Stimulated activated effector memory CD8-positive, alpha-beta T cell treated with anti-CD3 and anti-CD28 coated beads, Interleukin-12 subunit alpha, Interleukin-12 subunit beta, amount 100 ng/mL, for 72 hours (primary cell): ENCODE measurements around the gene MARCKS.

ENCODE experiments used
- ATAC-seq: fragments of 150-1000 bp; cut with Tn5 transposase; 2 replicates; pipeline ENCODE4 v1.10.0; 2021
- DNase-seq, 2 donors: peaks; one replicate each; pipeline ENCODE4 v3.0.0; 2021 to 2022; ENCODE audit warnings: low spot score in 2 of 2
- H3K27ac Mint-ChIP-seq: one replicate; pipeline ENCODE4 v1.8.0; 2022; ENCODE audit warnings: mild to moderate bottlenecking, mixed read lengths
- H3K36me3 Mint-ChIP-seq: one replicate; pipeline ENCODE4 v1.8.0; 2022; ENCODE audit warnings: mild to moderate bottlenecking, mixed read lengths
- H3K4me1 Mint-ChIP-seq: one replicate; pipeline ENCODE4 v1.8.0; 2022; ENCODE audit warnings: mixed read lengths
- H3K4me3 Mint-ChIP-seq: one replicate; pipeline ENCODE4 v1.8.0; 2022; ENCODE audit warnings: mild to moderate bottlenecking, mixed read lengths
- H3K9me3 Mint-ChIP-seq: one replicate; pipeline ENCODE4 v1.8.0; 2022; ENCODE audit warnings: mixed read lengths

The MARCKS gene

GRCh38 chr6:113856625-113857555 is at the start of gene MARCKS:
MARCKS (plus strand) TSS chr6:113857345; CDS start chr6:113857746, 401 bp downstream.
- no peak within 1 kb of the TSS for H3K4me3 Mint-ChIP-seq
- peaks cover 12% of the 10 kb centered on the region for H3K36me3 Mint-ChIP-seq
- no peak for DNase-seq
- H3K27ac Mint-ChIP-seq: no peak within 1 kb of the TSS
- H3K4me1 Mint-ChIP-seq: peaks cover 17% of the 10 kb centered on the region
- peaks cover 7% of the 10 kb centered on the region for H3K9me3 Mint-ChIP-seq
- peak; percentile 33 for ATAC-seq

GRCh38 chr6:113809826-113810225 is 47.3 kb upstream of the MARCKS start:
- H3K4me1 Mint-ChIP-seq: no peaks in the 10 kb centered on the region
- no peak for DNase-seq
- no peak overlapping the region for H3K27ac Mint-ChIP-seq
- no peaks in the 10 kb centered on the region for H3K9me3 Mint-ChIP-seq
- H3K4me3 Mint-ChIP-seq: no peak overlapping the region
- no peak for ATAC-seq
- no peaks in the 10 kb centered on the region for H3K36me3 Mint-ChIP-seq

GRCh38 chr6:113813142-113813541 is 44.0 kb upstream of the MARCKS start:
- Mint-ChIP-seq H3K4me1 (no peaks in the 10 kb centered on the region), H3K4me3 (no peak overlapping the region), H3K9me3 (no peaks in the 10 kb centered on the region), H3K36me3 (no peaks in the 10 kb centered on the region), H3K27ac (no peak overlapping the region)
- DNase-seq (no peak), ATAC-seq (no peak)

GRCh38 chr6:113818578-113818977 is 38.6 kb upstream of the MARCKS start:
- Mint-ChIP-seq H3K4me3 (no peak overlapping the region), H3K4me1 (no peaks in the 10 kb centered on the region), H3K27ac (no peak overlapping the region), H3K36me3 (no peaks in the 10 kb centered on the region), H3K9me3 (no peaks in the 10 kb centered on the region)
- ATAC-seq: no peak
- DNase-seq: no peak

GRCh38 chr6:113819169-113819830 is 37.8 kb upstream of the MARCKS start:
- DNase-seq (no peak), ATAC-seq (no peak)
- Mint-ChIP-seq H3K9me3 (no peaks in the 10 kb centered on the region), H3K36me3 (no peaks in the 10 kb centered on the region), H3K27ac (no peak overlapping the region), H3K4me3 (no peak overlapping the region), H3K4me1 (no peaks in the 10 kb centered on the region)

- Mint-ChIP-seq H3K36me3 (no peaks in the 10 kb centered on the region), H3K9me3 (no peaks in the 10 kb centered on the region), H3K4me3 (no peak overlapping the region), H3K4me1 (no peaks in the 10 kb centered on the region), H3K27ac (no peak overlapping the region)
- no peak for DNase-seq
- no peak for ATAC-seq
These were observed 36.4 kb upstream of the MARCKS start for GRCh38 chr6:113820761-113821160.

GRCh38 chr6:113821445-113821844 is 35.7 kb upstream of the MARCKS start:
- Mint-ChIP-seq H3K4me1 (no peaks in the 10 kb centered on the region), H3K36me3 (no peaks in the 10 kb centered on the region), H3K27ac (no peak overlapping the region), H3K9me3 (no peaks in the 10 kb centered on the region), H3K4me3 (no peak overlapping the region)
- DNase-seq (no peak), ATAC-seq (no peak)

- ATAC-seq (no peak), DNase-seq (no peak)
- Mint-ChIP-seq H3K9me3 (no peaks in the 10 kb centered on the region), H3K4me3 (no peak overlapping the region), H3K27ac (no peak overlapping the region), H3K36me3 (no peaks in the 10 kb centered on the region), H3K4me1 (no peaks in the 10 kb centered on the region)
These were observed 33.2 kb upstream of the MARCKS start for GRCh38 chr6:113823916-113824315.

- DNase-seq: no peak
- H3K4me3 Mint-ChIP-seq: no peak overlapping the region
- no peaks in the 10 kb centered on the region for H3K9me3 Mint-ChIP-seq
- no peak overlapping the region for H3K27ac Mint-ChIP-seq
- H3K4me1 Mint-ChIP-seq: no peaks in the 10 kb centered on the region
- no peak for ATAC-seq
- H3K36me3 Mint-ChIP-seq: no peaks in the 10 kb centered on the region
These were observed 32.7 kb upstream of the MARCKS start for GRCh38 chr6:113824411-113824810.

- H3K9me3 Mint-ChIP-seq: no peaks in the 10 kb centered on the region
- no peaks in the 10 kb centered on the region for H3K4me1 Mint-ChIP-seq
- no peaks in the 10 kb centered on the region for H3K36me3 Mint-ChIP-seq
- H3K27ac Mint-ChIP-seq: no peak overlapping the region
- ATAC-seq (no peak), DNase-seq (no peak)
- no peak overlapping the region for H3K4me3 Mint-ChIP-seq
These were observed 32.3 kb upstream of the MARCKS start for GRCh38 chr6:113824866-113825265.

- Mint-ChIP-seq H3K27ac (no peak overlapping the region), H3K4me3 (no peak overlapping the region), H3K36me3 (no peaks in the 10 kb centered on the region), H3K9me3 (no peaks in the 10 kb centered on the region), H3K4me1 (no peaks in the 10 kb centered on the region)
- no peak for DNase-seq
- no peak for ATAC-seq
These were observed 31.4 kb upstream of the MARCKS start for GRCh38 chr6:113825781-113826180.

- Mint-ChIP-seq H3K4me3 (no peak overlapping the region), H3K9me3 (no peaks in the 10 kb centered on the region), H3K4me1 (no peaks in the 10 kb centered on the region), H3K27ac (no peak overlapping the region), H3K36me3 (no peaks in the 10 kb centered on the region)
- DNase-seq (no peak), ATAC-seq (no peak)
These were observed 28.0 kb upstream of the MARCKS start for GRCh38 chr6:113828984-113829695.

- Mint-ChIP-seq H3K9me3 (no peaks in the 10 kb centered on the region), H3K4me1 (no peaks in the 10 kb centered on the region), H3K36me3 (no peaks in the 10 kb centered on the region), H3K4me3 (no peak overlapping the region), H3K27ac (no peak overlapping the region)
- ATAC-seq (no peak), DNase-seq (no peak)
These were observed 27.5 kb upstream of the MARCKS start for GRCh38 chr6:113829696-113830045.

GRCh38 chr6:113830140-113830539 is 27.0 kb upstream of the MARCKS start:
- Mint-ChIP-seq H3K4me3 (no peak overlapping the region), H3K36me3 (no peaks in the 10 kb centered on the region), H3K27ac (no peak overlapping the region), H3K9me3 (no peaks in the 10 kb centered on the region), H3K4me1 (no peaks in the 10 kb centered on the region)
- DNase-seq: no peak
- ATAC-seq: no peak

- Mint-ChIP-seq H3K27ac (no peak overlapping the region), H3K4me1 (no peaks in the 10 kb centered on the region), H3K9me3 (no peaks in the 10 kb centered on the region), H3K4me3 (no peak overlapping the region), H3K36me3 (no peaks in the 10 kb centered on the region)
- DNase-seq (no peak), ATAC-seq (no peak)
These were observed 23.6 kb upstream of the MARCKS start for GRCh38 chr6:113833537-113833936.
